OCI-LY3 (cell line): Measurements from ENCODE around the gene RPS14.

Source experiments
- H2AFZ ChIP-seq: fragments of 200-600, 300-600 bp; shearing (Covaris generic); 2 replicates; pipeline ENCODE4 v1.6.0; 2014; ENCODE audit warnings: antibody characterized with exemption, low read depth, low read length
- H3K27ac ChIP-seq: fragments of 200-600, 300-600 bp; sonication (generic); 2 replicates; pipeline ENCODE4 v1.5.1; 2014; ENCODE audit warnings: mild to moderate bottlenecking, low read length, moderate library complexity, mixed read lengths
- H3K27me3 ChIP-seq: fragments of 200-600, 300-600 bp; sonication (generic); 2 replicates; pipeline ENCODE4 v1.6.1; 2014; ENCODE audit warnings: low read depth, low read length, mixed read lengths
- H3K36me3 ChIP-seq: fragments of 200-600, 300-600 bp; sonication (generic); replicated peaks from 2 replicates; pipeline ENCODE3; 2014; ENCODE audit warnings: low read depth, low read length, mixed read lengths
- H3K4me1 ChIP-seq: fragments of 300-600, 200-600 bp; sonication (generic); 2 replicates; pipeline ENCODE4 v1.6.1; 2014; ENCODE audit warnings: low read length, mixed read lengths
- H3K4me2 ChIP-seq: fragments of 200-600, 300-600 bp; sonication (generic); 2 replicates; pipeline ENCODE4 v1.6.1; 2014; ENCODE audit warnings: low read length, mixed read lengths
- H3K4me3 ChIP-seq: fragments of 300-600, 200-600 bp; sonication (generic); 2 replicates; pipeline ENCODE4 v1.5.1; 2014; ENCODE audit warnings: antibody characterized with exemption, mild to moderate bottlenecking, low read length, moderate library complexity
- H3K79me2 ChIP-seq: fragments of 300-600, 200-600 bp; shearing (Covaris generic); 2 replicates; pipeline ENCODE4 v1.6.1; 2014; ENCODE audit warnings: mild to moderate bottlenecking, low read length, mixed read lengths
- H3K9ac ChIP-seq: fragments of 300-600, 200-600 bp; shearing (Covaris generic); 2 replicates; pipeline ENCODE4 v1.6.0; 2014; ENCODE audit warnings: mild to moderate bottlenecking, low read length, moderate library complexity
- H3K9me3 ChIP-seq: fragments of 200-600, 300-600 bp; shearing (Covaris generic); 2 replicates; pipeline ENCODE4 v1.6.1; 2014; ENCODE audit warnings: low read length, mixed read lengths; ENCODE audit not compliant: insufficient read depth
- H4K20me1 ChIP-seq: fragments of 200-600, 300-600 bp; sonication (generic); 2 replicates; pipeline ENCODE4 v1.6.1; 2016; ENCODE audit warnings: low read length, mixed read lengths; ENCODE audit not compliant: insufficient read depth
- EZH2phosphoT487 ChIP-seq: fragments of 200-600 bp; shearing (Covaris generic); IDR thresholded peaks from 2 replicates; pipeline ENCODE4 v1.6.1; 2018; ENCODE audit warnings: antibody characterized with exemption, mixed run types, low read depth
- TF ChIP-seq, protein P1 (sequence below): fragments of 200-600, 300-600 bp; sonication (generic); IDR thresholded peaks from 2 replicates; pipeline ENCODE4 v1.5.1; 2014; ENCODE audit warnings: antibody characterized with exemption, low read length, low read depth

Gene RPS14

DNA sequence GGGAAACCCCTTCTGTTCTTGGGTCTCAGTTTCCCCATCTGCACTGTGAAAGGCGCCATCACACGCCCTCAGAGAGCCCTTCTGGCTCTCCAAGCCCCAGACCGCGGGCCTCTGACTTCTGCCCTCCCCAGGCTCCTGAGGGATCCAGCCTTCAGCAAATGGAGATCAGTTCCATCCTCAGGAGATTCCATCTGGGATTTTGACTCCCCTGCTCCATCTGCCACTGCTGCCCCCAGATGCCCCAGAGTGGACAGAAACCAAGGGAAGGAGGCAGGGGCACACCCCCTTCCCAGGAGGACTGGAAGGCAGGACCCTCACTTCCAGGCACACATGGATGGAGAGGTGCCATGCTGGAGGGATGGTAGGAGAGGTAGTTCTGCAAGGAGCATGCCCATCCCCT, 18.7 kb upstream of the RPS14 start:
- Histone ChIP-seq H3K4me2 (no peak overlapping the region), H4K20me1 (no peaks in the 10 kb centered on the region), H2AFZ (no peak overlapping the region), H3K79me2 (no peaks in the 10 kb centered on the region), H3K4me1 (no peaks in the 10 kb centered on the region), H3K4me3 (no peak overlapping the region), H3K36me3 (no peaks in the 10 kb centered on the region), H3K9ac (no peak overlapping the region), H3K9me3 (no peaks in the 10 kb centered on the region), H3K27me3 (no peaks in the 10 kb centered on the region), H3K27ac (no peak overlapping the region)
- TF ChIP-seq EZH2phosphoT487 = no peak
- TF ChIP-seq, protein P1, sequence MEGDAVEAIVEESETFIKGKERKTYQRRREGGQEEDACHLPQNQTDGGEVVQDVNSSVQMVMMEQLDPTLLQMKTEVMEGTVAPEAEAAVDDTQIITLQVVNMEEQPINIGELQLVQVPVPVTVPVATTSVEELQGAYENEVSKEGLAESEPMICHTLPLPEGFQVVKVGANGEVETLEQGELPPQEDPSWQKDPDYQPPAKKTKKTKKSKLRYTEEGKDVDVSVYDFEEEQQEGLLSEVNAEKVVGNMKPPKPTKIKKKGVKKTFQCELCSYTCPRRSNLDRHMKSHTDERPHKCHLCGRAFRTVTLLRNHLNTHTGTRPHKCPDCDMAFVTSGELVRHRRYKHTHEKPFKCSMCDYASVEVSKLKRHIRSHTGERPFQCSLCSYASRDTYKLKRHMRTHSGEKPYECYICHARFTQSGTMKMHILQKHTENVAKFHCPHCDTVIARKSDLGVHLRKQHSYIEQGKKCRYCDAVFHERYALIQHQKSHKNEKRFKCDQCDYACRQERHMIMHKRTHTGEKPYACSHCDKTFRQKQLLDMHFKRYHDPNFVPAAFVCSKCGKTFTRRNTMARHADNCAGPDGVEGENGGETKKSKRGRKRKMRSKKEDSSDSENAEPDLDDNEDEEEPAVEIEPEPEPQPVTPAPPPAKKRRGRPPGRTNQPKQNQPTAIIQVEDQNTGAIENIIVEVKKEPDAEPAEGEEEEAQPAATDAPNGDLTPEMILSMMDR = no peak

DNA sequence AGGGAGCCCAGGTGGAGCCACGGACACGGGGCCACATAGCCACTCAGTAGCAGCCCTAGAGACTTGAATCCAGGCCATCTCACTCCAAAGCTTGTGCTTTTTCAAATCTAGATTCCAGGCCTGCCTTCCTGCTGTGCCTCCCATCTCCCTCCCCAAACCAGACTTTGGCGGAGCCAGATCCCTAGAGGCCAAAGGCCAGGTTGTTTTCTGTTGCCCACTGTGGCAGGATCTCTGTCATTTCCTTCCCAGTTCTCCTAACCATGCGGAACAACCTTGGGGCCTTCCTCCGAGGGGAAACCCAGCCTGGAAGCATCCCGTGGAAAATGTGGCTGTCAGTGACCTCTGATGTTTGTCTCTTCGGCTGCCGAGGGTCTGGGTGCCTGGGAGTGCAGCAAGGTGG, 16.4 kb upstream of the RPS14 start:
- H3K27ac ChIP-seq = no peak overlapping the region
- no peak overlapping the region for H2AFZ ChIP-seq
- no peaks in the 10 kb centered on the region for H4K20me1 ChIP-seq
- no peak overlapping the region for H3K4me3 ChIP-seq
- no peak overlapping the region for H3K9ac ChIP-seq
- H3K9me3 ChIP-seq = no peaks in the 10 kb centered on the region
- no peak overlapping the region for H3K4me2 ChIP-seq
- peaks cover 11% of the 10 kb centered on the region for H3K4me1 ChIP-seq
- no peaks in the 10 kb centered on the region for H3K79me2 ChIP-seq
- no peaks in the 10 kb centered on the region for H3K27me3 ChIP-seq
- H3K36me3 ChIP-seq = no peaks in the 10 kb centered on the region
- TF ChIP-seq EZH2phosphoT487 = no peak
- TF ChIP-seq, protein P1 = no peak

DNA sequence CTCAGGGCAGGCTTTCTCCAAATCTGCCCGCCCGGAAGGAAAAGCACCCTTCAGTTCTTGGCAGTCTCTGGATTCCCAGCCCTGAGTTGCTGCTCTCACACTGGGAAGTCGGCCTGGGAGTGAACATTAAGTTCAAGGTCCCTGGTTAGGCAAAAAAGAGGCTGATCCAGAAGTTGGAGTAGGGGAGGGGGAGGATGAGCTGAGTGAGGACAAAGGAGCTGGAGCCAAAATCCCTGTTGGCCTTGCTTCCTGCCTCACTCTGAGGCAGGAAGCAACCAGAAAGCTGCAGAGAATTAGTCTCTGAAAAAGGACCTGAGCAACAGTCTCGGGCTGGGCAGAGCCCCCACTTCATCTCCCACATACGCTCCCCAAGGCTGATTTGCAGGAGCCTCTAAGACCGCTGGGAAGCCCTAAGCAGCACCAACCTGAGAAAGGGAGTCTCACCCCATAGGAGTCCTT, 15.0 kb upstream of the RPS14 start:
- Histone ChIP-seq H3K4me2 (no peak overlapping the region), H3K27ac (no peak overlapping the region), H3K36me3 (no peaks in the 10 kb centered on the region), H3K4me3 (no peak overlapping the region), H3K79me2 (no peaks in the 10 kb centered on the region), H2AFZ (no peak overlapping the region), H3K9ac (no peak overlapping the region), H4K20me1 (no peaks in the 10 kb centered on the region), H3K27me3 (no peaks in the 10 kb centered on the region), H3K4me1 (peaks cover 18% of the 10 kb centered on the region), H3K9me3 (no peaks in the 10 kb centered on the region)
- TF ChIP-seq, protein P1 = no peak
- no peak for TF ChIP-seq EZH2phosphoT487

DNA sequence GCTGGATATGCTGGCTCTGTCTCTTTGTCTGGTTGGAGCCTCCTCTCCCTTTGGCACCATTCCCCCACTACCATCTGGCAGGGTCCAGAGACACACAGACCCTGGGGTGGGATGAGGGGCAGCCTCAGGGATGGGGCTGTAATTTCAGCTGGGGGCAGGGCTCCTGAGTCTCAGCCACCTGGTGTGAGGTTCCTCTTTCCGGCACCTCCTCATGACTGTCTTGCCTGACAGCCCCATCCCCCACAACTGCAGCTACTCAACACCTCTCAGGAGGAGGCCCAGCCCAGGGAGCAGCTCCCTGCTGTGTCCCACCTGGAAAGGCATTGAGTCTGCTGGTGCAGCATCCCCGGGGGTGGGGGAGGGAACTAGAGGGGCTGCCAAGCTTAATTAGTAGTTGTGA, 11.7 kb upstream of the RPS14 start:
- Histone ChIP-seq H3K4me2 (peak overlapping the region; percentile 73), H2AFZ (peak overlapping the region; percentile 90), H4K20me1 (no peaks in the 10 kb centered on the region), H3K79me2 (no peaks in the 10 kb centered on the region), H3K4me3 (peak overlapping the region; percentile 29; the same call in 1 of the 2 replicates), H3K27me3 (no peaks in the 10 kb centered on the region), H3K9me3 (no peaks in the 10 kb centered on the region), H3K27ac (peak overlapping the region; percentile 79), H3K9ac (peak overlapping the region; percentile 54; the same call in 1 of the 2 replicates), H3K4me1 (peaks cover 33% of the 10 kb centered on the region), H3K36me3 (no peaks in the 10 kb centered on the region)
- TF ChIP-seq, protein P1 = no peak
- no peak for TF ChIP-seq EZH2phosphoT487
